Fibroblast of lung (primary cell): Measurements from ENCODE around the gene IGSF21. TPM values are rescaled to one million over a fixed set of nuclear protein-coding genes. Genes with fewer than 3 reads are reported as not detected.

Experiments
- DNase-seq, 2 donors: peaks; one replicate each; pipeline versions ENCODE4 v3.0.0 to v3.0.0-alpha.2; 2010; ENCODE audit warnings: low read depth in 2 of 2
- H2AFZ ChIP-seq: 2 replicates; pipeline ENCODE4 v1.5.1; 2012; ENCODE audit warnings: low read length, control low read depth, inconsistent platforms
- H3K27ac ChIP-seq: 2 replicates; pipeline ENCODE4 v1.5.1; 2011; ENCODE audit warnings: low read length, control low read depth; ENCODE audit not compliant: insufficient read depth
- H3K27me3 ChIP-seq: 2 replicates; pipeline ENCODE4 v1.5.1; 2011; ENCODE audit warnings: mild to moderate bottlenecking, low read length; ENCODE audit not compliant: control insufficient read depth, insufficient read depth
- H3K36me3 ChIP-seq: 2 replicates; pipeline ENCODE4 v1.5.1; 2011; ENCODE audit warnings: low read length; ENCODE audit not compliant: control insufficient read depth, insufficient read depth
- H3K4me1 ChIP-seq: 2 replicates; pipeline ENCODE4 v1.5.1; 2011; ENCODE audit warnings: low read length; ENCODE audit not compliant: control insufficient read depth, insufficient read depth; ENCODE audit errors: extremely low read depth
- H3K4me2 ChIP-seq: 2 replicates; pipeline ENCODE4 v1.5.1; 2011; ENCODE audit warnings: low read length, control low read depth; ENCODE audit not compliant: insufficient read depth; ENCODE audit errors: extremely low read depth
- H3K4me3 ChIP-seq, 4 experiments: fragments of 200-600 bp in 1 of 4; sonication (generic) in 1 of 4; replicated peaks in 1 of 4; 2 replicates each; pipeline ENCODE4 v1.5.1; 2011 to 2016; ENCODE audit warnings: low read length in 4 of 4, low read depth in 3 of 4, mild to moderate bottlenecking in 3 of 4, control low read depth in 2 of 4, inconsistent platforms in 1 of 4, mixed read lengths in 1 of 4; ENCODE audit not compliant: insufficient read depth in 1 of 4; ENCODE audit errors: control extremely low read depth in 1 of 4
- H3K79me2 ChIP-seq: 2 replicates; pipeline ENCODE4 v1.5.1; 2012; ENCODE audit warnings: mild to moderate bottlenecking, low read length, inconsistent platforms; ENCODE audit not compliant: control insufficient read depth, insufficient read depth
- H3K9ac ChIP-seq: 2 replicates; pipeline ENCODE4 v1.5.1; 2011; ENCODE audit warnings: mild to moderate bottlenecking, low read length, control low read depth; ENCODE audit not compliant: insufficient read depth
- H3K9me3 ChIP-seq: 2 replicates; pipeline ENCODE4 v1.5.1; 2012; ENCODE audit warnings: low read depth, low read length; ENCODE audit not compliant: control insufficient read depth, insufficient read depth
- H4K20me1 ChIP-seq: 2 replicates; pipeline ENCODE4 v1.5.1; 2011; ENCODE audit warnings: low read length; ENCODE audit not compliant: control insufficient read depth, insufficient read depth; ENCODE audit errors: extremely low read depth
- CTCF ChIP-seq, 2 donors: IDR thresholded peaks in 1 of 2; conservative IDR thresholded peaks in 1 of 2; 1 replicate in 1 of 2; 2 replicates in 1 of 2; pipeline ENCODE4 v1.5.1; 2011 to 2012; ENCODE audit warnings: low read length in 2 of 2, control low read depth in 1 of 2, inconsistent platforms in 1 of 2, low read depth in 1 of 2, mild to moderate bottlenecking in 1 of 2
- EZH2 ChIP-seq: IDR thresholded peaks from 2 replicates; pipeline ENCODE4 v1.5.1; 2012; ENCODE audit warnings: low read length, control low read depth, mild to moderate bottlenecking; ENCODE audit errors: missing control alignments
- polyA plus RNA-seq, 2 donors: library from polyadenylated mRNA; depleted of rRNA in 1 of 2; stranded (reverse) in 1 of 2; unstranded in 1 of 2; fragments of >200 nt; gene quantifications; 2 replicates each; pipeline ENCODE4 v1.2.1, GENCODE V29; 2011 to 2012; ENCODE audit warnings: missing spikeins in 1 of 2
- total RNA-seq: library from RNA; depleted of rRNA; stranded (reverse); fragments of >200 nt; gene quantifications from 2 replicates; pipeline ENCODE4 v1.2.1, GENCODE V29; 2014

The IGSF21 gene
- total and polyA plus RNA-seq, 2 donors (not counting 1 experiment from before 2014, with no cell fraction given), result not detected

GRCh38 chr1:18151436-18152122 lies 44.0 kb downstream of the IGSF21 start:
- H3K4me3 ChIP-seq, result no peak overlapping the region
- H4K20me1 ChIP-seq, result no peaks in the 10 kb centered on the region
- H3K27me3 ChIP-seq, result no peaks in the 10 kb centered on the region
- no peak overlapping the region for H3K9ac ChIP-seq
- TF ChIP-seq CTCF (conservative IDR thresholded peaks at IDR 0.05 in 1 of 2, IDR thresholded peaks at IDR 0.05 in 1 of 2; ENCODE audit: low read depth in 1 of 2, low read length in 2 of 2) (no peak), EZH2 (no peak)
- H3K36me3 ChIP-seq, result no peaks in the 10 kb centered on the region
- H3K27ac ChIP-seq, result no peak overlapping the region
- H3K4me2 ChIP-seq, result no peak overlapping the region
- no peaks in the 10 kb centered on the region for H3K4me1 ChIP-seq
- no peak overlapping the region for H2AFZ ChIP-seq
- no peak for DNase-seq
- H3K9me3 ChIP-seq, result no peaks in the 10 kb centered on the region
- no peaks in the 10 kb centered on the region for H3K79me2 ChIP-seq

DNA sequence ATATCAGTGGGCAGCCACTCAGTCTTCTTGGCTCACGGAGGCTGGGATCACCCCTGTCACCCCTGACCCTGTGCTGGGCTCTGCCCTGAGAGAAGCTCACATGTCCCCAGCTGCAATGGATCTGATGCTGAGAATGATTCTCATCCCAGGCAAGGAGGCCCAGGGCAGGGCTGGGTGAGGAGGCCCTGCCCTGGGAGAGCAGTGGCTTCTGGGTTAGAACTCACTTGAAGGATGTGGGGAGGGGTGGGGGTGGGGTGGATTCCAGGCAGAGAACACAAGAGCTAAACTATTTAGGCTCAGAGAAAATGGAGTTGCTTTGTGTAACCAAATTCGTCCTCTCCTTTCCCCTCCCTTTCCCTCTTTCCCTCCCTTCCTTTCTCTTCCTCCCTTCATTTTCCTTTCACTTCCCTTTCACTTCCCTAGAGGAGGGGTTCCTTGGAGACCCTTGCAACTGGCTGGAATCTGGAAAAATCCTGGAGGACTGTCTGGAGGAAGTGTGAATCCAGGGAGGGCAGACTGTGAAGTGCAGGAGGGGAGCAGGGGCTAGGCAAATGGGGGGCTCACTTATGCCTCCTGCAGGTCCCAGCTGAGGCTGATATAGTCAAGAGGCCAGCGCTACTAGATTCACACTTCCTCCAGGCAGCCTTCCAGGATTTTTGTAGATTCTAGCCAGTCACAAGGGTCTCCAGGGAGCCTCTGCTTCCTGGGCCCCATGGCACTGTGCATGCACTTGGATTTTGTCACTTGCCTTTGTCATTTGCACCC lies 47.0 kb downstream of the IGSF21 start:
- H3K4me1 ChIP-seq, result no peaks in the 10 kb centered on the region
- DNase-seq, result no peak
- no peak overlapping the region for H3K27ac ChIP-seq
- TF ChIP-seq CTCF (conservative IDR thresholded peaks at IDR 0.05 in 1 of 2, IDR thresholded peaks at IDR 0.05 in 1 of 2; ENCODE audit: low read depth in 1 of 2, low read length in 2 of 2), result no peak
- no peak for TF ChIP-seq EZH2
- H3K36me3 ChIP-seq, result no peaks in the 10 kb centered on the region
- no peaks in the 10 kb centered on the region for H4K20me1 ChIP-seq
- H2AFZ ChIP-seq, result no peak overlapping the region
- H3K9ac ChIP-seq, result no peak overlapping the region
- H3K4me3 ChIP-seq, result no peak overlapping the region
- H3K79me2 ChIP-seq, result no peaks in the 10 kb centered on the region
- no peak overlapping the region for H3K4me2 ChIP-seq
- no peaks in the 10 kb centered on the region for H3K9me3 ChIP-seq
- H3K27me3 ChIP-seq, result no peaks in the 10 kb centered on the region

DNA sequence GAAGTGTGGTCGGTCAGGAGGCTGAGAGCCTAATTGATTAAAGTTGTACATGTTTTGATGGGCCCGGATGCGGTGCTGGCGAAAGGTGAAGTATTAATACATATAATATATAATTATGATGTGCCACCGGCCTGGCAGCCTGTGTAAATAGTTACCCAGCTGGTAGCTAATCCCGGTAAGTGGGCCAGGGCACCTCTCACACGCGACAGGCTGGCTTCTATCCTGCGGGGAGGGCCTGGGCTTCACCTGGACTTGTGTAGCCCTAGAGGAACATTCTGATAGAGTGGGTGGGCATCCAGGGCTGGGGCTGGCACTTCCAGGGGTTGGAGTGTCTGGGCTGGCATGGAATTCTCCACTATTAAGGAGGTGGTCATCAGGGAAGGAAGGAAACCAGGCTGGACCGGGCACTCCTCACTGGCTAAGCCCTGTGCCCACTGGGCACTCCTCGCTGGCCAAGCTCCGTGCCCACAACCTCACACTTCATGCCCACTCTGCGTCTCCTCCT lies 48.3 kb downstream of the IGSF21 start:
- DNase-seq, result no peak
- Histone ChIP-seq H3K9me3 (no peaks in the 10 kb centered on the region), H2AFZ (no peak overlapping the region), H3K36me3 (no peaks in the 10 kb centered on the region), H3K4me3 (no peak overlapping the region), H4K20me1 (no peaks in the 10 kb centered on the region), H3K27ac (no peak overlapping the region), H3K4me1 (no peaks in the 10 kb centered on the region), H3K9ac (no peak overlapping the region), H3K27me3 (no peaks in the 10 kb centered on the region), H3K4me2 (no peak overlapping the region), H3K79me2 (no peaks in the 10 kb centered on the region)
- TF ChIP-seq CTCF (conservative IDR thresholded peaks at IDR 0.05 in 1 of 2, IDR thresholded peaks at IDR 0.05 in 1 of 2; ENCODE audit: low read depth in 1 of 2, low read length in 2 of 2), result no peak
- no peak for TF ChIP-seq EZH2
